HepG2 (cell line): Measurements from ENCODE around the gene JAZF1. TPM values are rescaled to one million over a fixed set of nuclear protein-coding genes. Genes with fewer than 3 reads are reported as not detected.

ENCODE experiments used
- ATAC-seq: fragments of 200-7000 bp; cut with Tn5 transposase; 3 replicates; pipeline ENCODE4 v1.9.1; 2020; ENCODE audit warnings: mild to moderate bottlenecking, moderate library complexity
- BruUV-seq: library from RNA; stranded (reverse); fragments of 400-500 nt; replicated peaks from 2 replicates; lab custom pipeline; 2021; lab: Mats Ljungman, UMichigan
- CTCF ChIA-PET: fragments of 300-600 bp; formaldehyde crosslinking; extraction: SDS; loops from one replicate; lab custom pipeline; 2021; ENCODE audit warnings: low total read pairs, inconsistent platforms, low intra/inter-chr PET ratio; lab: Yijun Ruan, JAX
- POLR2A ChIA-PET: fragments of 350-600 bp; sonication (Branson Sonifier 250); formaldehyde crosslinking; loops from one replicate; lab custom pipeline; 2020; ENCODE audit warnings: antibody characterized with exemption, inconsistent platforms; lab: Yijun Ruan, JAX
- DNase-seq: peaks from one replicate; pipeline ENCODE4 v3.0.0-alpha.2; 2015; ENCODE audit warnings: low spot score
- FAIRE-seq: peaks from 3 replicates; lab custom pipeline; 2011; peaks lifted over from hg19 to GRCh38; lab: Jason Lieb, UNC
- H2AFZ ChIP-seq: one replicate; pipeline ENCODE4 v1.6.1; 2011; ENCODE audit warnings: low read length, inconsistent platforms
- H3K27ac ChIP-seq: fragments of 300-600 bp; 3 replicates; pipeline ENCODE4 v1.8.0; 2011; ENCODE audit warnings: mixed run types, mild to moderate bottlenecking, mixed read lengths, low read length, inconsistent platforms; ENCODE audit not compliant: insufficient read depth; ENCODE audit errors: extremely low read length
- H3K27me3 ChIP-seq, 2 experiments: fragments of 200-600 bp in 1 of 2; 2 replicates in 1 of 2; 3 replicates in 1 of 2; pipeline versions ENCODE4 v1.6.0 to v1.8.0; 2011; ENCODE audit warnings: low read length in 2 of 2, mild to moderate bottlenecking in 2 of 2, moderate library complexity in 2 of 2, inconsistent platforms in 1 of 2; ENCODE audit not compliant: insufficient read depth in 2 of 2, control insufficient read depth in 1 of 2
- H3K36me3 ChIP-seq, 2 experiments: fragments of 200-600 bp in 1 of 2; replicated peaks in 1 of 2; 2 replicates in 1 of 2; 3 replicates in 1 of 2; pipeline versions ENCODE4 v1.5.1 to v1.8.0; 2011; ENCODE audit warnings: low read length in 2 of 2, inconsistent platforms in 1 of 2; ENCODE audit not compliant: insufficient read depth in 2 of 2, control insufficient read depth in 1 of 2
- H3K4me1 ChIP-seq: 2 replicates; pipeline ENCODE4 v1.5.1; 2012; ENCODE audit warnings: low read length, inconsistent platforms; ENCODE audit not compliant: insufficient read depth
- H3K4me2 ChIP-seq: 2 replicates; pipeline ENCODE4 v1.6.0; 2011; ENCODE audit warnings: low read depth, low read length, inconsistent platforms
- H3K4me3 ChIP-seq, 3 experiments: fragments of 200-600 bp in 1 of 3; sonication (generic), shearing (Covaris generic) in 1 of 3; replicated peaks in 1 of 3; 2 replicates each; pipeline ENCODE4 v1.5.1; 2011 to 2016; ENCODE audit warnings: low read length in 3 of 3, inconsistent platforms in 2 of 3, low read depth in 2 of 3, mild to moderate bottlenecking in 2 of 3, control low read depth in 1 of 3, mixed read lengths in 1 of 3; ENCODE audit not compliant: insufficient read depth in 1 of 3
- H3K79me2 ChIP-seq: one replicate; pipeline ENCODE4 v1.6.1; 2011; ENCODE audit warnings: low read length, inconsistent platforms; ENCODE audit not compliant: insufficient read depth
- H3K9ac ChIP-seq: 2 replicates; pipeline ENCODE4 v1.6.0; 2011; ENCODE audit warnings: mild to moderate bottlenecking, low read depth, low read length, inconsistent platforms; ENCODE audit not compliant: insufficient read depth
- H3K9me3 ChIP-seq: 2 replicates; pipeline ENCODE4 v1.5.1; 2012; ENCODE audit warnings: mild to moderate bottlenecking, low read length
- H4K20me1 ChIP-seq: 2 replicates; pipeline ENCODE4 v1.6.0; 2011; ENCODE audit warnings: inconsistent platforms, mild to moderate bottlenecking, low read length, moderate library complexity; ENCODE audit not compliant: insufficient read depth
- BRCA1 ChIP-seq: sonication (generic); formaldehyde crosslinking; IDR thresholded peaks from 2 replicates; pipeline ENCODE4 v1.4.0; 2020; ENCODE audit warnings: missing genetic modification reagents
- DPF2 ChIP-seq: sonication (generic); formaldehyde crosslinking; IDR thresholded peaks from 2 replicates; pipeline ENCODE4 v1.4.0; 2020; ENCODE audit warnings: mild to moderate bottlenecking, low read depth, missing genetic modification reagents, borderline replicate concordance
- FOXK2 ChIP-seq: fragments of 450-650 bp; IDR thresholded peaks from 2 replicates; pipeline ENCODE4 v1.6.1; 2016
- HDAC1 ChIP-seq: sonication (generic); formaldehyde crosslinking; IDR thresholded peaks from 2 replicates; pipeline ENCODE4 v1.5.1; 2020; ENCODE audit warnings: mild to moderate bottlenecking, missing genetic modification reagents
- SMAD9 ChIP-seq: sonication (generic); formaldehyde crosslinking; IDR thresholded peaks from 2 replicates; pipeline ENCODE4 v1.5.1; 2020; ENCODE audit warnings: mild to moderate bottlenecking, missing genetic modification reagents
- STAT5B ChIP-seq: sonication (generic); formaldehyde crosslinking; IDR thresholded peaks from 2 replicates; pipeline ENCODE4 v1.4.0; 2020; ENCODE audit warnings: missing genetic modification reagents
- THRA ChIP-seq: sonication (generic); formaldehyde crosslinking; IDR thresholded peaks from 2 replicates; pipeline ENCODE4 v1.4.0; 2020; ENCODE audit warnings: missing genetic modification reagents, borderline replicate concordance
- ZFP37 ChIP-seq: sonication (generic); formaldehyde crosslinking; IDR thresholded peaks from 2 replicates; pipeline ENCODE4 v1.4.0; 2020; ENCODE audit warnings: missing genetic modification reagents, borderline replicate concordance
- ZNF225 ChIP-seq: sonication (generic); formaldehyde crosslinking; IDR thresholded peaks from 2 replicates; pipeline ENCODE4 v1.4.0; 2020; ENCODE audit warnings: mild to moderate bottlenecking, missing genetic modification reagents
- ZNF44 ChIP-seq: sonication (generic); formaldehyde crosslinking; IDR thresholded peaks from 2 replicates; pipeline ENCODE4 v1.5.1; 2020; ENCODE audit warnings: mild to moderate bottlenecking, missing genetic modification reagents
- WGBS: methylation state at CpG from one replicate; pipeline ENCODE4 v1.1.6; 2017; ENCODE audit warnings: low lambda C conversion rate; 5-methylcytosine and 5-hydroxymethylcytosine counted together
- in situ Hi-C: cut with HindIII; loops from 2 replicates; pipeline ENCODE4 v1.10.0; 2017; ENCODE audit warnings: low pct_unique_long_range_greater_than_20kb; ENCODE audit not compliant: extremely low pct_ligation_motif_present
- intact Hi-C: fragments of 100-400 bp; cut with micrococcal nuclease; formaldehyde crosslinking; loops from one replicate; pipeline ENCODE4 v1.10.0; 2022; ENCODE audit not compliant: unreplicated experiment
- polyA plus RNA-seq, 8 experiments: library from polyadenylated mRNA; depleted of rRNA in 3 of 8; stranded (reverse) in 7 of 8; unstranded in 1 of 8; fragments of >200 nt; fragmentation: Illumina TruSeq in 4 of 8; extraction: Trizol in 4 of 8; gene quantifications; 2 replicates each; pipeline versions ENCODE4 v1.2.1 to v1.2.3, GENCODE V29; 2011 to 2016; ENCODE audit warnings: low read depth in 4 of 8, missing spikeins in 1 of 8, mixed read lengths in 1 of 8; ENCODE audit not compliant: insufficient read depth in 1 of 8
- total RNA-seq, 5 experiments: library from RNA; depleted of rRNA; stranded (reverse); fragments of >200 nt; fragmentation: Illumina TruSeq; extraction: Trizol; gene quantifications; 2 replicates each; pipeline ENCODE4 v1.2.3, GENCODE V29; 2016; ENCODE audit warnings: low read depth in 1 of 5
- TF ChIP-seq, protein P1 (sequence below): sonication (generic); formaldehyde crosslinking; IDR thresholded peaks from 2 replicates; pipeline ENCODE4 v1.5.0; 2020; ENCODE audit warnings: missing genetic modification reagents

Gene JAZF1
- total and polyA plus RNA-seq, 2 of the 13 experiments (the other 11 are each of a cell fraction or from before 2014, with no cell fraction given) = not detected

DNA sequence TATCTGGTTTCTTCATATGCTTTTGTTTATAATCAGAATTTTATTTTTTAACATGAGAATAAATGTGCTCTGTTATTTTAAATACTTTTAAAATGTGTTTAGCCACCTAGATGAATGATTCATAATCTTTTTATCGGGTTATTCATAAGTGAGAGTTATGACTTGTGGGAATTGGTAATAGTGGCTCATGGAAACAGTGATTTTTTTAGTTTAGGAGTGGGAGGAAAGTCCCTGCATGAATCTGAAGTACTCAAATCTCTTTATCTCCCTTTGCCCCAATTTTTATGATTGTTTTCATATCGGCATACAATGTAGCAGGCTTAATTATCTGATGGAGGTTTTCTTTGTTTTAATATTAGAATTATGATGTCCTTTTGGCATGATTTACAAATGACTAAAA, 397.7 kb downstream of the JAZF1 start:
- TF ChIP-seq ZFP37 (CRISPR knock-in tag) (no peak), DPF2 (CRISPR knock-in tag) (no peak), STAT5B (CRISPR knock-in tag) (no peak), FOXK2 (no peak), ZNF225 (no peak), SMAD9 (no peak), THRA (CRISPR knock-in tag) (no peak), BRCA1 (no peak), HDAC1 (CRISPR knock-in tag) (no peak), ZNF44 (CRISPR knock-in tag) (no peak)
- TF ChIP-seq, protein P1, sequence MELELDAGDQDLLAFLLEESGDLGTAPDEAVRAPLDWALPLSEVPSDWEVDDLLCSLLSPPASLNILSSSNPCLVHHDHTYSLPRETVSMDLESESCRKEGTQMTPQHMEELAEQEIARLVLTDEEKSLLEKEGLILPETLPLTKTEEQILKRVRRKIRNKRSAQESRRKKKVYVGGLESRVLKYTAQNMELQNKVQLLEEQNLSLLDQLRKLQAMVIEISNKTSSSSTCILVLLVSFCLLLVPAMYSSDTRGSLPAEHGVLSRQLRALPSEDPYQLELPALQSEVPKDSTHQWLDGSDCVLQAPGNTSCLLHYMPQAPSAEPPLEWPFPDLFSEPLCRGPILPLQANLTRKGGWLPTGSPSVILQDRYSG (CRISPR knock-in tag) = no peak
- H3K9me3 ChIP-seq = no peaks in the 10 kb centered on the region
- H2AFZ ChIP-seq = no peak overlapping the region
- intact Hi-C loops = no loop called here
- H3K36me3 ChIP-seq = peaks cover 5 to 24% of the 10 kb centered on the region in 2 experiments
- ATAC-seq (no peak), DNase-seq (no peak), FAIRE-seq (no peak)
- peaks cover 3% of the 10 kb centered on the region for H3K79me2 ChIP-seq
- H3K9ac ChIP-seq = no peak overlapping the region
- no peaks in the 10 kb centered on the region for H3K27me3 ChIP-seq
- 94% methylated on average over 2 of the region's 2 CpGs for WGBS
- no peak overlapping the region for H3K27ac ChIP-seq
- ChIA-PET POLR2A (no interaction called here), CTCF (no interaction called here)
- H4K20me1 ChIP-seq = no peaks in the 10 kb centered on the region
- BruUV-seq = no TSS peak
- no peak overlapping the region for H3K4me3 ChIP-seq
- in situ Hi-C loops = no loop called here
- H3K4me1 ChIP-seq = 0 out of 2 replicates have a peak, but pooled peaks cover 13% of the 10 kb centered on the region
- H3K4me2 ChIP-seq = no peak overlapping the region
